Uterus (tissue), 4 donors: ENCODE measurements around the gene TVP23A. TPM values are rescaled to one million over a fixed set of nuclear protein-coding genes. Genes with fewer than 3 reads are reported as not detected.

Experiments
- DNase-seq, 2 donors: peaks; one replicate each; pipeline ENCODE4 v3.0.0-alpha.2; 2019 to 2020
- H3K27ac ChIP-seq, 2 donors: fragments of 200-600 bp; sonication (generic); 1 replicate in 1 of 2; 2 replicates in 1 of 2; pipeline ENCODE4 v1.5.1; 2016 to 2018
- H3K27me3 ChIP-seq, 2 donors: fragments of 200-600 bp; sonication (generic); one replicate each; pipeline ENCODE4 v1.5.1; 2018 to 2019; ENCODE audit warnings: control low read depth in 1 of 2
- H3K36me3 ChIP-seq, 2 donors: fragments of 200-600 bp; sonication (generic); one replicate each; pipeline ENCODE4 v1.5.1; 2019; ENCODE audit warnings: control low read depth in 1 of 2
- H3K4me1 ChIP-seq, 2 donors: fragments of 200-600 bp; sonication (generic); one replicate each; pipeline ENCODE4 v1.5.1; 2018 to 2019; ENCODE audit warnings: control low read depth in 1 of 2
- H3K4me3 ChIP-seq, 2 donors: fragments of 200-600 bp; sonication (generic); 1 replicate in 1 of 2; 2 replicates in 1 of 2; pipeline ENCODE4 v1.5.1; 2018 to 2019; ENCODE audit warnings: mild to moderate bottlenecking in 1 of 2
- H3K9me3 ChIP-seq, 2 donors: fragments of 200-600 bp; sonication (generic); one replicate each; pipeline ENCODE4 v1.5.1; 2019; ENCODE audit warnings: control low read depth in 1 of 2
- POLR2A ChIP-seq, 2 donors: fragments of 450-650 bp; IDR thresholded peaks; one replicate each; pipeline ENCODE4 v1.6.1; 2016; ENCODE audit warnings: antibody characterized with exemption in 2 of 2, mild to moderate bottlenecking in 1 of 2, moderate library complexity in 1 of 2
- intact Hi-C: fragments of 100-400 bp; cut with DNase I; formaldehyde crosslinking; loops from one replicate; pipeline ENCODE4 v1.15.1; 2023; ENCODE audit warnings: low total_unique reads
- total RNA-seq, 4 donors: library from RNA; depleted of rRNA in 3 of 4; stranded (reverse); fragments of >200 nt in 3 of 4; gene quantifications; one replicate each; pipeline versions ENCODE4 v1.1.0 to v1.2.4, GENCODE V29; 2014 to 2023
- TF ChIP-seq, protein P1 (sequence below), 4 experiments: fragments of 200-600 bp in 2 of 4; fragments of 450-650 bp in 2 of 4; sonication (generic) in 2 of 4; IDR thresholded peaks; one replicate each; pipeline ENCODE4 v1.5.1; 2016 to 2019; ENCODE audit warnings: antibody characterized with exemption in 4 of 4, mild to moderate bottlenecking in 2 of 4, moderate library complexity in 1 of 4
- donor health status: DM: yes; HTN: yes; CAD: no.

The TVP23A gene
- total RNA-seq, 4 donors from 2014 or later = 0.29 to 8.0 (median 7.6) TPM; not detected in 1

DNA sequence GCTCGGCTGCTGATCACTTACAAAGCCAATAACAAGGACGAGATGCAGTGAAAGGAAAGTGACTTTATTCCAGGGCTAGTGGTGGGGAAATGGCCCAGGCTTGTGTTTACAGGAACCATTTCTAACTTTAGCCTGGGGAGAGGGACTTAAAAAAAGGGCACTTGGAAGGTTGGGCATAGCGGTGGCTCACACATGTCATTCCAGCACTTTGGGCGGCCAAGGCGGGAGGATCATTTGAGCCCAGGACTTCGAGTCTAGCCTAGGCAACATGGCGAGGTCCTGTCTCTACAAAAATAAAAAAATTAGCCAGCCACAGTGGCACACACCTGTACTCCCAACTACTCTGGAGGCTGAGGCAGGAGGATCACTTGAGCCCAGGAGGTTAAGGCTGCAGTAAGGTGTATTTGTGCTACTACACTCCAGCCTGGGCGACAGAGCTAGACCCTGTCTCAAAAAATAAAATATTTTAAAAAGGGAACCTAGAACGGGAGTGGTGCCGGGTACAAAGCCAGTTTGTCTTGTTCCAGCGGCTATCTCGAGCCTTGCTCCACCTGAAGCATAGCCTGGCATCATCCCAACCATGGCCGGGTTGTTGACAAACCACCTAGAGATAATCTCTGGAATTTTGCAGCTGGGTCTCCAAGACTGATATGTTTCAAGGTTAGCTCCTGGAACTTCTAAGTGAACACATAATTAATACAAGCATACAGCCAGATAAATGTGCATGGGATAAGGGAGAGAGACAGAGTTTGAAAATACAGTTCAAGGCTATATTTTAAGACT, 5.7 kb upstream of the TVP23A start:
- Histone ChIP-seq H3K27me3 (no peaks in the 10 kb centered on the region), H3K36me3 (no peaks in the 10 kb centered on the region), H3K4me3 (no peak overlapping the region), H3K4me1 (peaks cover 8 to 12% of the 10 kb centered on the region in 2 donors), H3K9me3 (no peaks in the 10 kb centered on the region), H3K27ac (no peak overlapping the region)
- TF ChIP-seq, protein P1, sequence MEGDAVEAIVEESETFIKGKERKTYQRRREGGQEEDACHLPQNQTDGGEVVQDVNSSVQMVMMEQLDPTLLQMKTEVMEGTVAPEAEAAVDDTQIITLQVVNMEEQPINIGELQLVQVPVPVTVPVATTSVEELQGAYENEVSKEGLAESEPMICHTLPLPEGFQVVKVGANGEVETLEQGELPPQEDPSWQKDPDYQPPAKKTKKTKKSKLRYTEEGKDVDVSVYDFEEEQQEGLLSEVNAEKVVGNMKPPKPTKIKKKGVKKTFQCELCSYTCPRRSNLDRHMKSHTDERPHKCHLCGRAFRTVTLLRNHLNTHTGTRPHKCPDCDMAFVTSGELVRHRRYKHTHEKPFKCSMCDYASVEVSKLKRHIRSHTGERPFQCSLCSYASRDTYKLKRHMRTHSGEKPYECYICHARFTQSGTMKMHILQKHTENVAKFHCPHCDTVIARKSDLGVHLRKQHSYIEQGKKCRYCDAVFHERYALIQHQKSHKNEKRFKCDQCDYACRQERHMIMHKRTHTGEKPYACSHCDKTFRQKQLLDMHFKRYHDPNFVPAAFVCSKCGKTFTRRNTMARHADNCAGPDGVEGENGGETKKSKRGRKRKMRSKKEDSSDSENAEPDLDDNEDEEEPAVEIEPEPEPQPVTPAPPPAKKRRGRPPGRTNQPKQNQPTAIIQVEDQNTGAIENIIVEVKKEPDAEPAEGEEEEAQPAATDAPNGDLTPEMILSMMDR (IDR thresholded peaks at IDR 0.05) = no peak
- no peak for TF ChIP-seq POLR2A (IDR thresholded peaks at IDR 0.05)
- intact Hi-C loops = no loop called here
- no peak for DNase-seq

DNA sequence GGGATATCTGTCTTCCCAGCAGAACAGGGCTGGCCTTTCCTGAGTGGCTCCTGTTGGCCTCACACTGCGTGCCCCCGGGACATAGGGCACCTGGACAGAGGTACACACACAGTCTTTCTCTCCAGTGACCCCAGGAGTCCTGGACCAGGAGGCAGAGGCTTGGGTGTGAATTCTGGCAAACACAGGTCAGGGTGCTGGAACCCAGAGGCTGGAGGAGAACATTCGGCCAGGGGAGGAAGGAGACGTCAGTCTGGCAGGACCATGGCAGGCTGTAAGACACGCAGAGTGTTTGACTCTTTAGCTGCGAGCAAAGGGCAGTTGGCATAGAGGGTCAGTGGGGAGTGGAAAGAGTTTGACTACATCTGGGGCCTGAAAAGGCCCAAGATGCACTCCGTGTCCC, 4.1 kb upstream of the TVP23A start:
- Histone ChIP-seq H3K27me3 (peaks cover 0 to 3% of the 10 kb centered on the region in 2 donors), H3K4me1 (peaks cover 6 to 7% of the 10 kb centered on the region in 2 donors), H3K9me3 (no peaks in the 10 kb centered on the region), H3K36me3 (no peaks in the 10 kb centered on the region), H3K27ac (no peak overlapping the region), H3K4me3 (no peak overlapping the region)
- intact Hi-C loops = no loop called here
- TF ChIP-seq, protein P1 (IDR thresholded peaks at IDR 0.05) = no peak
- no peak for TF ChIP-seq POLR2A (IDR thresholded peaks at IDR 0.05)
- DNase-seq = no peak

DNA sequence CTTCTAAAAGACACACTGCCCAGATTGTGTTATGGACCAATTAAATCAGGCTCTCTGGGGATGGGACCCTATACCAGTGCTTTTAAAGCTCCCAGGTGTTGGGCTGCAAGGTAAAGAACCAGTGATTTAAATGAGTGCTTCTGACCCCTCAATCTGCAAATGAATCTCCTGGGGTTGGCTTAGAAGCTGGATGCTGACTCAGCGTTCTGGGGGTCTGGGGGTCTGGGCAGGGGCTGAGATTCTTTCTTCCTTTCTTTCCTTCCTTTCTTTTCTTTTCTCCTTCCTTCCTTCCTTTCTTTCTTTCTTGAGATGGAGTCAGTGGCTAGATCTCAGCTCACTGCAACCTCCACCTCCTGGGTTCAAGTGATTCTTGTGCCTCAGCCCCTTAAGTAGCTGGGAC, 2.0 kb upstream of the TVP23A start:
- H3K9me3 ChIP-seq = no peaks in the 10 kb centered on the region
- H3K36me3 ChIP-seq = no peaks in the 10 kb centered on the region
- H3K27ac ChIP-seq = no peak overlapping the region
- intact Hi-C loops = no loop called here
- DNase-seq = no peak
- H3K4me3 ChIP-seq = no peak overlapping the region
- TF ChIP-seq, protein P1 (IDR thresholded peaks at IDR 0.05) = no peak
- no peak for TF ChIP-seq POLR2A (IDR thresholded peaks at IDR 0.05)
- peaks cover 0 to 3% of the 10 kb centered on the region in 2 donors for H3K27me3 ChIP-seq
- peaks cover 0 to 3% of the 10 kb centered on the region in 2 donors for H3K4me1 ChIP-seq

DNA sequence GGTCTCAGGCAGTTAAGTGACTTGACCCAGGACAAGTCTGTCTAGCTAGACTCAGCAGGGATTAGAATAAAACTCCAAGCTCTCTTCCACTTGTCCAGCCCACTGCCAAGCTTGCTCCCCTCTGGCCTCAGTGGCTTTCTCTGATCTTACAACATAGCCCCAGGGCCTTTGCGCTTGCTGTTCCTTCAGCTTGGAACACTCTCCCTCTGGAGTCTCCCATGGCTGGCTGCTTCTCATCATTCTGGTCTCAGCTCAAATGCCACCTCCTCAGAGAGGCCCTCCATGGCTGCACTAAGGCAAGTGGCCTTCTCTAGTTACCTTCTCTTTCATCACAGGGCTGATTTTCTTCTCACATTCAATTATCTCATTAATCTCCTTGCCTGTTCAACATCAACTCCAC, 1.1 kb downstream of the TVP23A start:
- intact Hi-C loops = no loop called here
- H3K9me3 ChIP-seq = no peaks in the 10 kb centered on the region
- no peak overlapping the region for H3K27ac ChIP-seq
- H3K4me1 ChIP-seq = peaks cover 0 to 3% of the 10 kb centered on the region in 2 donors
- TF ChIP-seq, protein P1 (IDR thresholded peaks at IDR 0.05) = no peak
- no peak for TF ChIP-seq POLR2A (IDR thresholded peaks at IDR 0.05)
- peaks cover 0 to 3% of the 10 kb centered on the region in 2 donors for H3K27me3 ChIP-seq
- no peak overlapping the region for H3K4me3 ChIP-seq
- no peaks in the 10 kb centered on the region for H3K36me3 ChIP-seq
- DNase-seq = no peak

DNA sequence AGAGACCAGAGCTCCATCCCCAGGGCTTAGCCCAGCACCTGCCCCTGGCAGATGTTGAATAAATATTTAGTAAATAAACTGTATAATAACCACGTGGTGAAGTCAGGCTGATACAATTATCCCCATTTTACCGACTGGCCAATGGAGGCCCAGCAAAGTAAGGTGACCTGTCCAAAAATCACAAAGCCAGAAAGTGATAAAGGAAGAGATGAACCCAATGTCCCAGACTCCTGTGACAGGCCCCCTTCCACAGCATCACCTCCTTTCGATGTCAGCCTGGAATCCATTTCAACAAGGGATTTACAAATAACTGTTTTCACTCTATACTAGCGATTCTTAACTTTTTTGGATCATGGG, 5.5 kb downstream of the TVP23A start:
- Histone ChIP-seq H3K9me3 (no peaks in the 10 kb centered on the region), H3K27me3 (no peaks in the 10 kb centered on the region), H3K4me3 (no peak overlapping the region), H3K27ac (no peak overlapping the region), H3K36me3 (no peaks in the 10 kb centered on the region), H3K4me1 (peaks cover 0 to under 1% of the 10 kb centered on the region in 2 donors)
- TF ChIP-seq POLR2A (IDR thresholded peaks at IDR 0.05) = no peak
- TF ChIP-seq, protein P1 (IDR thresholded peaks at IDR 0.05) = no peak
- intact Hi-C loops = no loop called here
- DNase-seq = no peak
